OCI-LY7 (cell line): ENCODE measurements around the gene ITGA7. TPM values are rescaled to one million over a fixed set of nuclear protein-coding genes. Genes with fewer than 3 reads are reported as not detected.

ENCODE experiments used
- BruUV-seq: library from RNA; stranded (reverse); fragments of 400-500 nt; replicated peaks from 2 replicates; lab custom pipeline; 2021; lab: Mats Ljungman, UMichigan
- CTCF ChIA-PET: fragments of 300-600 bp; sonication (Branson Sonifier 250); formaldehyde crosslinking; loops from one replicate; lab custom pipeline; 2022; ENCODE audit warnings: antibody characterized with exemption; ENCODE audit not compliant: unreplicated experiment; lab: Charles Lee
- POLR2A ChIA-PET: fragments of 300-600 bp; sonication (Branson Sonifier 250); formaldehyde crosslinking; loops from one replicate; lab custom pipeline; 2022; ENCODE audit warnings: antibody characterized with exemption; lab: Charles Lee
- DNase-seq: peaks from one replicate; pipeline ENCODE4 v3.0.0-alpha.2; 2015; ENCODE audit warnings: low spot score
- H2AFZ ChIP-seq: fragments of 200-600 bp; sonication (generic), shearing (Covaris generic); 2 replicates; pipeline ENCODE4 v1.6.1; 2014; ENCODE audit warnings: mild to moderate bottlenecking, antibody characterized with exemption, low read length, moderate library complexity
- H3K27ac ChIP-seq: fragments of 200-600 bp; sonication (generic); 2 replicates; pipeline ENCODE4 v1.5.1; 2014; ENCODE audit warnings: mixed run types, low read depth, mild to moderate bottlenecking, moderate library complexity, low read length, inconsistent platforms; ENCODE audit not compliant: poor library complexity, severe bottlenecking
- H3K36me3 ChIP-seq: fragments of 200-600 bp; sonication (generic); 2 replicates; pipeline ENCODE4 v1.6.1; 2014; ENCODE audit warnings: mild to moderate bottlenecking, antibody characterized with exemption, low read length, moderate library complexity, mixed read lengths; ENCODE audit not compliant: insufficient read depth
- H3K4me1 ChIP-seq: fragments of 200-600 bp; sonication (generic); 2 replicates; pipeline ENCODE4 v1.5.1; 2014; ENCODE audit warnings: mild to moderate bottlenecking, low read length; ENCODE audit not compliant: insufficient read depth, poor library complexity, severe bottlenecking
- H3K4me2 ChIP-seq: fragments of 200-600 bp; sonication (generic); 2 replicates; pipeline ENCODE4 v1.6.1; 2014; ENCODE audit warnings: mild to moderate bottlenecking, low read length
- H3K4me3 ChIP-seq: fragments of 200-600 bp; sonication (generic); 2 replicates; pipeline ENCODE4 v1.5.1; 2014; ENCODE audit warnings: mild to moderate bottlenecking, low read depth, low read length; ENCODE audit not compliant: poor library complexity, severe bottlenecking
- H3K79me2 ChIP-seq: fragments of 200-600 bp; sonication (generic); 2 replicates; pipeline ENCODE4 v1.6.1; 2016; ENCODE audit warnings: low read depth, mild to moderate bottlenecking, low read length, moderate library complexity, mixed read lengths; ENCODE audit not compliant: insufficient read depth
- H3K9me2 ChIP-seq: fragments of 200-600 bp; sonication (generic); 2 replicates; pipeline ENCODE4 v1.6.1; 2016; ENCODE audit warnings: mild to moderate bottlenecking, low read length, mixed read lengths; ENCODE audit not compliant: insufficient read depth
- H3K9me3 ChIP-seq: fragments of 200-600 bp; sonication (generic); 2 replicates; pipeline ENCODE4 v1.6.1; 2014; ENCODE audit warnings: mild to moderate bottlenecking, mixed run types, low read length, mixed read lengths
- H4K20me1 ChIP-seq: fragments of 200-600 bp; sonication (generic); 2 replicates; pipeline ENCODE4 v1.6.1; 2014; ENCODE audit warnings: mild to moderate bottlenecking, antibody characterized with exemption, low read length, moderate library complexity, mixed read lengths; ENCODE audit not compliant: insufficient read depth
- CTCF ChIP-seq: fragments of 200-600 bp; sonication (generic); conservative IDR thresholded peaks from 2 replicates; pipeline ENCODE4 v1.5.1; 2014; ENCODE audit warnings: mild to moderate bottlenecking, antibody characterized with exemption, low read length, moderate library complexity, mixed read lengths
- EZH2phosphoT487 ChIP-seq: fragments of 200-600 bp; sonication (generic); IDR thresholded peaks from 2 replicates; pipeline ENCODE4 v1.6.1; 2018; ENCODE audit warnings: low read depth, borderline replicate concordance, mild to moderate bottlenecking, mixed run types, antibody characterized with exemption, low read length, moderate library complexity, mixed read lengths
- intact Hi-C: fragments of 100-400 bp; cut with micrococcal nuclease; formaldehyde crosslinking; loops from one replicate; pipeline ENCODE4 v1.10.0; 2022; ENCODE audit not compliant: unreplicated experiment
- total RNA-seq, 2 experiments: library from RNA; depleted of rRNA in 1 of 2; stranded (reverse); fragments of >200 nt in 1 of 2; shearing (Covaris generic) in 1 of 2; gene quantifications; 2 replicates each; pipeline ENCODE4 v1.2.3, GENCODE V29; 2014 to 2022

Gene ITGA7
- total RNA-seq, 2 experiments from 2014 or later: 1.5 to 4.0 TPM

- Histone ChIP-seq H2AFZ (no peak overlapping the region), H3K27ac (no peak overlapping the region), H3K9me3 (no peaks in the 10 kb centered on the region), H4K20me1 (no peaks in the 10 kb centered on the region), H3K36me3 (no peaks in the 10 kb centered on the region), H3K79me2 (no peaks in the 10 kb centered on the region), H3K9me2 (no peaks in the 10 kb centered on the region), H3K4me1 (peaks cover 19% of the 10 kb centered on the region), H3K4me3 (no peak overlapping the region), H3K4me2 (no peak overlapping the region)
- no peak for DNase-seq
- POLR2A ChIA-PET: interaction anchor here (0.6 kb wide), 1 partner anchor 1362 kb away, joined by 4 read pairs; no protein-coding TSS in a partner anchor
- intact Hi-C loops: no loop called here
- CTCF ChIA-PET: no interaction called here
- TF ChIP-seq CTCF: no peak
- TF ChIP-seq EZH2phosphoT487: no peak
- BruUV-seq: no TSS peak
These were observed 3.6 kb downstream of the ITGA7 start for GRCh38 chr12:55703901-55704761.

GRCh38 chr12:55703288-55703687 is 4.4 kb downstream of the ITGA7 start:
- TF ChIP-seq CTCF (no peak), EZH2phosphoT487 (no peak)
- POLR2A ChIA-PET: no interaction called here

GRCh38 chr12:55702861-55703260 is 4.8 kb downstream of the ITGA7 start:
- no peaks in the 10 kb centered on the region for H4K20me1 ChIP-seq
- CTCF ChIA-PET: no interaction called here

More at GRCh38 chr12:55703288-55703687, 4.4 kb downstream of the ITGA7 start:
- CTCF ChIA-PET: no interaction called here
- H3K4me3 ChIP-seq: no peak overlapping the region
- H3K79me2 ChIP-seq: no peaks in the 10 kb centered on the region
- BruUV-seq: no TSS peak
- H3K27ac ChIP-seq: no peak overlapping the region
- no peaks in the 10 kb centered on the region for H3K36me3 ChIP-seq
- peaks cover 11% of the 10 kb centered on the region for H3K4me1 ChIP-seq
- H3K9me2 ChIP-seq: no peaks in the 10 kb centered on the region
- DNase-seq: no peak
- intact Hi-C loops: no loop called here
- H3K9me3 ChIP-seq: no peaks in the 10 kb centered on the region
- H2AFZ ChIP-seq: no peak overlapping the region
- H4K20me1 ChIP-seq: no peaks in the 10 kb centered on the region
- no peak overlapping the region for H3K4me2 ChIP-seq

More at GRCh38 chr12:55702861-55703260, 4.8 kb downstream of the ITGA7 start:
- no peak overlapping the region for H3K4me3 ChIP-seq
- BruUV-seq: no TSS peak
- H3K36me3 ChIP-seq: no peaks in the 10 kb centered on the region
- no peaks in the 10 kb centered on the region for H3K9me2 ChIP-seq
- no peak overlapping the region for H3K27ac ChIP-seq
- POLR2A ChIA-PET: no interaction called here
- H2AFZ ChIP-seq: no peak overlapping the region
- H3K79me2 ChIP-seq: no peaks in the 10 kb centered on the region
- DNase-seq: no peak
- H3K4me1 ChIP-seq: peaks cover 8% of the 10 kb centered on the region
- TF ChIP-seq CTCF (no peak), EZH2phosphoT487 (no peak)
- intact Hi-C loops: no loop called here
- no peaks in the 10 kb centered on the region for H3K9me3 ChIP-seq
- H3K4me2 ChIP-seq: no peak overlapping the region
